ENCODE data around the gene GPATCH11.

The GPATCH11 gene

DNA sequence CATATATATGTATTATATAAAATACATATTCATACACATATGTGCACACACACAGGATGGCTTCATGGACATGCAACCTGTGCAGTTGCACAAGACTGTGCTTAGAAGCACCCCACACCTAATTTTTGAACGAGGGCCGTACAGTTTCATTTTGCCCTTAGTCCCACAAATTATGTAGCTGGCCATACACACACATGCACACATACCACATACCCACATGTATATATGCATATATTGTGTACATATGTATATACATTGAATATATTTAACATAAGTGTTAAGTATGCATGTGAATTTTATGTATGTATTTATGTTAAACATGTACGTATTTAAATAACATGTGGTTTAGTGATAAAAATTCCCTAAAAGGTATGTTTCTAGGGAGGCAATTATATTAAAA lies 18.3 kb downstream of the GPATCH11 start:
- Histone ChIP-seq H3K27ac (no peak overlapping the region), H3K9ac (no peak overlapping the region), H3K36me3 (peaks cover 75% of the 10 kb centered on the region), H4K20me1 (no peaks in the 10 kb centered on the region), H3K4me1 (no peaks in the 10 kb centered on the region), H3K4me2 (no peak overlapping the region), H3K27me3 (no peaks in the 10 kb centered on the region), H3K9me3 (no peaks in the 10 kb centered on the region), H3K4me3 (no peak overlapping the region)
- TF ChIP-seq Cebpa-rat (IDR thresholded peaks at IDR 0.05): no peak

DNA sequence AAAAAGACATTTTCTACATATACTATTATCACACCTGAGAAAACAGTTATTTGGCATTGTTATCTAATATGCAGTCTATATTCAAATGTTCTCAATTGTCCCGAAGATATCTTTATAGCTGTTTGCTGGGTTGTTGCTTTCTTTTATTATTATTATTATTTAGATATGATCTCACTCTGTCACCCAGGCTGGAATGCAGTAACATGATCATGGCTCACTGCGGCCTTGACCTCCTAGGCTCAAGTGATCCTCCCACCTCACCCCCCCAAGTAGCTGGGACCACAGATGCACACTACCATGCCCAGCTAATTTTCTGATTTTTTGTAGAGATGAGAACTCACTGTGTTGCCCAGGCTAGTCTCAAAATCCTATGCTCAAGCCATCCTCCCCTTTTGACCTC lies 19.9 kb downstream of the GPATCH11 start:
- Histone ChIP-seq H3K27me3 (no peaks in the 10 kb centered on the region), H3K4me3 (no peak overlapping the region), H3K36me3 (peaks cover 79% of the 10 kb centered on the region), H3K27ac (no peak overlapping the region), H3K4me2 (no peak overlapping the region), H4K20me1 (no peaks in the 10 kb centered on the region), H3K9ac (no peak overlapping the region), H3K4me1 (no peaks in the 10 kb centered on the region), H3K9me3 (no peaks in the 10 kb centered on the region)
- TF ChIP-seq Cebpa-rat (IDR thresholded peaks at IDR 0.05): no peak

DNA sequence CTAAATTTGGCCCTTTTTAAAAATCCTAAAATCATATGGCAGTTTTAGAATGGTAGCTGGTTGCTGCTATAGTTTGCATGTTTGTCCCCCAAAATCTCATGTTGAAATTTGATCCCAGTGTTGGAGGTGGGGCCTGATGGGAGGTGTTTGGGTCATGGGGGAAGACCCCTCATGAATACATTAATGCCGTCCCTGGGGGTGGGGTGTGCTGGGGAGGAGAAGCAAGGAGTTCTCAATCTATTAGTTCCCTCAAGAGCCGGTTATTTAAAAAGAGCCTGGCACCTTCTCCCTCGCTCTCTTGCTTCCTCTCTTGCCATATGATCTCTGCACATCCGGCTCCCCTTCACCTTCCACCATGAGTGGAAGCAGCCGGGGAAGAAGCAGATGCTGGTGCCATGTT lies 20.8 kb downstream of the GPATCH11 start:
- no peak for TF ChIP-seq Cebpa-rat (IDR thresholded peaks at IDR 0.05)
- H3K27ac ChIP-seq: no peak overlapping the region
- H3K27me3 ChIP-seq: no peaks in the 10 kb centered on the region
- H3K9ac ChIP-seq: no peak overlapping the region
- H3K9me3 ChIP-seq: no peaks in the 10 kb centered on the region
- no peaks in the 10 kb centered on the region for H4K20me1 ChIP-seq
- H3K4me1 ChIP-seq: no peaks in the 10 kb centered on the region
- peaks cover 79% of the 10 kb centered on the region for H3K36me3 ChIP-seq
- no peak overlapping the region for H3K4me3 ChIP-seq
- no peak overlapping the region for H3K4me2 ChIP-seq

DNA sequence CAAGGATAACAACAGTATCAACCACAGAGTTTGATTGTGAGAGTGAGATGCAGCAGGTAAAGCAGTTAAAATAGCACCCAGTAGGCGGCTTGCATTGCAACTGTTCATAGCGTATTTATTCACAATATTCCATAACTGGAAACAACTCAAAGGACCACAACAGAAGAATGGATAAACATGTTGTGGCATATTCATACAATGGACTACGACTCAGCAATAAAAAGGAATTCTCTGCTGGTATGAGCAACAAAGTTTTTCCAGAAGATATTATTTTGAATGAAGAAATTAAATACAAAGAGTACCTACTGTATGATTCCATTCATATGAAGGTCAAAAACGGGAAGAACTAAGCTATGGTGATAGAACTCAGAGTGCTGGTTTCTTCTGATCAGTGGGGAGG lies 25.2 kb downstream of the GPATCH11 start:
- H4K20me1 ChIP-seq: no peaks in the 10 kb centered on the region
- H3K27ac ChIP-seq: no peak overlapping the region
- no peaks in the 10 kb centered on the region for H3K4me1 ChIP-seq
- no peak overlapping the region for H3K9ac ChIP-seq
- peaks cover 85% of the 10 kb centered on the region for H3K36me3 ChIP-seq
- H3K4me3 ChIP-seq: no peak overlapping the region
- H3K9me3 ChIP-seq: no peaks in the 10 kb centered on the region
- H3K27me3 ChIP-seq: no peaks in the 10 kb centered on the region
- no peak overlapping the region for H3K4me2 ChIP-seq
- no peak for TF ChIP-seq Cebpa-rat (IDR thresholded peaks at IDR 0.05)

DNA sequence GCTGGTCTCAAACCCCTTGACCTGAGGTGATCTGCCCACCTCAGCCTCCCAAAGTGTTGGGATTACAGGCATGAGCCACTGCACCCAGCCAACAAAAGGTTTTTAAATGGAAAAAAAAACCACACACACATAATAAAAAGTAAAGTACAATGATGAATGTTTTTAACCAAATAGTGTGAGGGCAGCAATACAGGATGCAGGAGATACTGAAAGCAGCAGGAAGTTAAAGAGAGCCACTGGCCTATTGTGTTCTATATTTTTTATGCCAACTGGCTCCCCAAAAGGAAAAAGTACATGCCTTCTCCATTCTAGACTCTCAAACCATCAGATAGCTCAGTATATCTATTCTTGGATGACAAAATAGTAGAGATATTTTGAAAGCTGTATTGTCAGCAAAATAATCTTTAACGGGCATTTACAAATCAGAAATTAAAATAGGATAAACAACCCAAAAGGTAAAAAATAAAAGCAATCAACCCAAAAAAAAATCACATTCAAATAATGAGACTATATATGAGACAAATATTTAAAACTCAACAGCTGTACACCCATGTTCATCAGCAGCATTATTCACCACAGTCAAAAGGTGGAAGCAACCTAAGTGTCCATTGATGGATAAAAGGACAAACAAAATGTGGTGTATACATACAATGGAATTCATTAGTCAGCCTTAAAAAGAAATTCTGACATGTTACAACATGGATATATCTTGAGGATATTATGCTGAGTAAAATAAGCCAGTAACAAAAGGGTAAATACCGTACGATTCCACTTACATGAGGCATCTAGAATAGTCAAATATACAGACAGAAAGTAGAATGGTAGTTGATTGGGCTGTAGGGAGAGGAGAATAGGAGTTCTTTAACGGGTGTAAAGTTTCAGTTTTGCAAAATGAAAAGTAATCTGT lies 26.2 kb downstream of the GPATCH11 start:
- H3K9ac ChIP-seq: no peak overlapping the region
- H3K27ac ChIP-seq: no peak overlapping the region
- no peaks in the 10 kb centered on the region for H3K4me1 ChIP-seq
- no peaks in the 10 kb centered on the region for H4K20me1 ChIP-seq
- H3K27me3 ChIP-seq: no peaks in the 10 kb centered on the region
- no peak overlapping the region for H3K4me2 ChIP-seq
- peaks cover 87% of the 10 kb centered on the region for H3K36me3 ChIP-seq
- H3K9me3 ChIP-seq: no peaks in the 10 kb centered on the region
- H3K4me3 ChIP-seq: no peak overlapping the region
- no peak for TF ChIP-seq Cebpa-rat (IDR thresholded peaks at IDR 0.05)

DNA sequence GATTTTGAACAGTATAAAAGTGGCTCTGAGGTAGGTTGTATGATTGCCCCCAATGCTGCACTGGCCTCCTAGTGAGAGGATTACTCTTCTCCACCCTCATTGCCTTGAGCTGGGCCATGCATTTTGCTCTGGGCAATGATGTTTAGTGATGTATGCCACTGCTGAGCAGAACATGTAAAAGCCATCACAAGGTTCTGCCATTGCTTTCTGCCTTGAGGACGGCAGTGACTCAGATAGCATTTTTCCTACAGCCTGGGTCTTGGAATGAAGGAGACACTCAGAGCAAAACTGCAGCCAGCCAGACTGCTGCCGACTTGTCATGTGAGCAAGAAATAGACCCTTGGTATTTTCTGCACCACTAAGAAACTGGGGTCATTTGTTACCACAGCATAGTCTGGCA lies 27.6 kb downstream of the GPATCH11 start:
- Histone ChIP-seq H3K4me1 (no peaks in the 10 kb centered on the region), H3K36me3 (peaks cover 87% of the 10 kb centered on the region), H3K27ac (no peak overlapping the region), H3K4me2 (no peak overlapping the region), H3K4me3 (no peak overlapping the region), H4K20me1 (no peaks in the 10 kb centered on the region), H3K27me3 (no peaks in the 10 kb centered on the region), H3K9me3 (no peaks in the 10 kb centered on the region), H3K9ac (no peak overlapping the region)
- no peak for TF ChIP-seq Cebpa-rat (IDR thresholded peaks at IDR 0.05)

DNA sequence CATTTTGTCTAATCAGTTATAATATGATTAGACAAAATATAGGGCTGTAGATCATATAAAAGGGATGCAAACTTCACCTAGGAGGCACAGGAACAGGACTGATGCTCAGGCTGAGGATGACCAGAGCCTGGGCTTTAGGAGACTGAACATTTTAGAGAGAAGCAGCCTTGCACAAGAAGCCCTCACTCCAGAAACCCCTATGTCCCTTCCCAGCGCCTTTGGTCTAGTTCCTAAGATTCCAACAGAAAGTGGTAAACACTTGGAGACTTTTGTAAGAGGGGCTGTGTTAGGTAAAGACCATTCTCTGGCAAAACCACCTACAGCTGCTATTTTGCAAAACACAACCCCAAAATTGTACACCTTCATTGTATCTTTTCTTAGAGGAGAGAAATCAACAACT lies 33.2 kb downstream of the GPATCH11 start:
- H3K9ac ChIP-seq: no peak overlapping the region
- H4K20me1 ChIP-seq: no peaks in the 10 kb centered on the region
- no peak overlapping the region for H3K27ac ChIP-seq
- no peak overlapping the region for H3K4me3 ChIP-seq
- no peak overlapping the region for H3K4me2 ChIP-seq
- peaks cover 89% of the 10 kb centered on the region for H3K36me3 ChIP-seq
- no peak for TF ChIP-seq Cebpa-rat (IDR thresholded peaks at IDR 0.05)
- no peaks in the 10 kb centered on the region for H3K4me1 ChIP-seq
- H3K27me3 ChIP-seq: no peaks in the 10 kb centered on the region
- H3K9me3 ChIP-seq: no peaks in the 10 kb centered on the region

DNA sequence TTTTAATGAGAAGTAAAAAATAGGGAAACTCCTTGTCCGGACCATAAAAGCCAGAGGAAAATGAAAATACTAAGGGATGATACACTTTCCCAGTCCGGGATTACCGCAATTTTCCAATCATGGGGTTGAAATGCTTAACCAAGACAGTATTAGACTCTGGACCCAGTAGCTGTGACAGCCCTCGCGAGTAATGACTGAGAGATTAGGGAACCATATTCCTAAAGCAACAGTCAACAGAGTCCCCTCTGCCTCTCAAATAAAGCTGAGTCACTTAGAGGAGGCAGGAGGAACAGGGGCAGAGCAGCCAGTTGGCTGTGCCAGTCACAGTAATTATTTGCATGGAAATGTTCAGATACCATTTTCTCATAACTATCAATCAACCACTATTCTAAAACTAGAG lies 34.8 kb downstream of the GPATCH11 start:
- H3K4me1 ChIP-seq: no peaks in the 10 kb centered on the region
- peaks cover 89% of the 10 kb centered on the region for H3K36me3 ChIP-seq
- no peaks in the 10 kb centered on the region for H4K20me1 ChIP-seq
- no peak overlapping the region for H3K4me2 ChIP-seq
- no peak for TF ChIP-seq Cebpa-rat (IDR thresholded peaks at IDR 0.05)
- no peak overlapping the region for H3K9ac ChIP-seq
- H3K4me3 ChIP-seq: no peak overlapping the region
- no peaks in the 10 kb centered on the region for H3K27me3 ChIP-seq
- H3K27ac ChIP-seq: no peak overlapping the region
- no peaks in the 10 kb centered on the region for H3K9me3 ChIP-seq

DNA sequence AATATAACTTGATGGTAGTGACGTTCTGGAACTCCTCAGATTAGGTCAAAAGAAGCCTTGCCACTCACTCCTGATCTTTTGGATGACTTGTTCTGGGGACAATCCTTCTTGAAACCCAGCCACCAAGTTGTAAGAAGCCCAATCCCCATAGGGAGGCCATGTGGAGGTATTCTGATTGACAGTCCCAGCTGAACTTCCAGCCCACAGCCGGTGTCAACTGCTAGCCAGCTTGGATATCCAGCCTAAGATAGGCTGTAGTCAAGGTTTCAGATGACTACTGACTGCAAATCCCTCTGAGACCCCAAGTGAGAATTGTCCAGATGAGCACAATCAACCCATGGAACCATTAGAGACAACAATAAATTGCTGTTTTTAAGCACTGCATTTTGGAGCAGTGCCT lies 41.1 kb downstream of the GPATCH11 start:
- Histone ChIP-seq H4K20me1 (no peaks in the 10 kb centered on the region), H3K4me2 (no peak overlapping the region), H3K27me3 (no peaks in the 10 kb centered on the region), H3K9ac (no peak overlapping the region), H3K36me3 (peaks cover 96% of the 10 kb centered on the region), H3K4me1 (no peaks in the 10 kb centered on the region), H3K9me3 (no peaks in the 10 kb centered on the region), H3K4me3 (no peak overlapping the region), H3K27ac (no peak overlapping the region)
- TF ChIP-seq Cebpa-rat (IDR thresholded peaks at IDR 0.05): no peak

DNA sequence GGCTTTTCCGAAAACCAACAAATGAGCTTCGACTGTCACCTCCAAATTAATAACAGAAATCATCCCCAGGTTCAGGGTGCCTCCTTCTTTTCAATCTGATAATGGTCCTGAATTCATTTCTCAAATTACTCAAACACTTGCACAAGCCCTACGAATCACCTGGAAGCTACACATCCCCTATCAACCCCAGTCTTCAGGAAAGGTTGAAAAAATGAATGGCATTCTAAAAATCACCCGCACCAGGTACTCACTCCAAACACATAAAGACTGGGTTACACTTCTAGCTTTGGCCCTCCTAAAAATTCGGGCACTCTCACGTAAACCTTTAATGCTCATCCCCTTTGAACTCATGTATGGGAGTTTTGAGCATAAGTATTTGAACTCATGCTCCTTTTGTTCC lies 48.6 kb downstream of the GPATCH11 start:
- no peak overlapping the region for H3K9ac ChIP-seq
- H3K4me3 ChIP-seq: no peak overlapping the region
- no peak overlapping the region for H3K27ac ChIP-seq
- no peak overlapping the region for H3K4me2 ChIP-seq
- TF ChIP-seq Cebpa-rat (IDR thresholded peaks at IDR 0.05): no peak
- H3K9me3 ChIP-seq: no peaks in the 10 kb centered on the region
- H3K36me3 ChIP-seq: peaks cover 100% of the 10 kb centered on the region
- no peaks in the 10 kb centered on the region for H4K20me1 ChIP-seq
- H3K27me3 ChIP-seq: no peaks in the 10 kb centered on the region
- H3K4me1 ChIP-seq: no peaks in the 10 kb centered on the region

All from BLaER1 (cell line).